Measurements from ENCODE around the gene PSMC5. TPM values are rescaled to one million over a fixed set of nuclear protein-coding genes. Genes with fewer than 3 reads are reported as not detected.

The PSMC5 gene
- total and polyA plus RNA-seq, 9 of the 15 experiments (the other 6 are each of a cell fraction or from before 2014, with no cell fraction given): 89.2 to 393 (median 161) TPM

- no peak for TF ChIP-seq ZNF318 (IDR thresholded peaks at IDR 0.05; ENCODE audit: borderline replicate concordance in 1 of 2, low read depth in 1 of 2)
- no peak for TF ChIP-seq ZNF436 (CRISPR knock-in tag; IDR thresholded peaks at IDR 0.05)
- no peak for TF ChIP-seq ZNF316 (IDR thresholded peaks at IDR 0.05)
- peak; percentile 65; the same call in 1 of the 2 replicates for TF ChIP-seq KDM2B (CRISPR knock-in tag; IDR thresholded peaks at IDR 0.05)
- TF ChIP-seq ZBTB11 (CRISPR knock-in tag; IDR thresholded peaks at IDR 0.05): peak in 1 of 3 experiments; percentile 83; a peak in 2 of 6 replicates
- TF ChIP-seq FUS (optimal IDR thresholded peaks at IDR 0.05; ENCODE audit: low read depth, low read length): peak; percentile 18
- TF ChIP-seq KDM4B (IDR thresholded peaks at IDR 0.05; ENCODE audit: borderline replicate concordance in 2 of 2, low read depth in 1 of 2): no peak
- no peak for TF ChIP-seq ZNF780A (CRISPR knock-in tag; IDR thresholded peaks at IDR 0.05)
- no peak; the same call in 1 of the 2 replicates for TF ChIP-seq DEAF1 (CRISPR knock-in tag; IDR thresholded peaks at IDR 0.05)
- peak; percentile 88 for TF ChIP-seq CBX1 (IDR thresholded peaks at IDR 0.05; ENCODE audit: low read depth)
- TF ChIP-seq PYGO2 (tag; IDR thresholded peaks at IDR 0.05): no peak
- peak; percentile 95 for TF ChIP-seq EP400 (IDR thresholded peaks at IDR 0.05)
- no peak for TF ChIP-seq GABPB2 (CRISPR knock-in tag; conservative IDR thresholded peaks at IDR 0.05)
Measured at GRCh38 chr17:63848834-63849689, 21.8 kb downstream of the PSMC5 start (continued).

Measured in K562 (cell line).